EH (cell line): ENCODE measurements around the gene ADM.

Source experiments
- DNase-seq: peaks from one replicate; pipeline ENCODE4 v3.0.0-alpha.2; 2015; ENCODE audit warnings: low read depth

ADM gene

DNA sequence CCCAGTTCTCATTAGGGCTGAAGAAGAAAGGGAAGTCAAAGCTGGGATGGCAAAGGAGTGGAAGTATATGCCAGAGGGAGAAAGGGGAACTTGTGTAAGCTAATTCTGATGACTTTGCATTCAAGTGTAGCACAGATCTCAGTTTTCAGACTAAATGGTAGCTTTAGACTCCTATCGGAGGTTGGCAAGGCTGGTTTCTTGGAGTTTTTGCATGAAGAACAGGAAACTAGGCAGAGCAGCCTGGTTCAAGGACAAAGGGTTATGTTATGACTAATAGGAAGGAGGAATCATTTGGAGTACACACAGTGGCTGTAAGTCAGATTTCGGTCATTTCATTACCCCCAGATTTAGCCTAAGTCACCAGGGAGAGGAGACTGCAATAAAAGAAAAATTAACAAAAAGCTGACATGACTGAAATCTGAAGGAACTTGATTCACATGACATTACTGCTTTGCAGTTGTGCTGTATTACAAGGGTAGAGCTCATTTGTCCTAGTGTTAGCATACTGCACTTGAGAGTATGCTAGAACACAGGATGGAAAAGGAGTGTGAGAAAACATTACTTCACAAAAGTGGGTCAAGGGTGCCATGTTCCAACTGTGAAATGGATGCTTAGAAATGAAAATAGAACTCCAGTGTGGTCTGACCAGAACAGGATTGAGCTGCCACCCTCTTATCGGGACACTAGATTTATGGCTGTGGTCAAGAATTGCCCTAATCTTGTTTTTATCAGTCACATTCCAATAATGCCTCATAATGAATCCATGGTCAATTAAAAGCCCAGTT, 23.6 kb downstream of the ADM start:
- peak; percentile 96 for DNase-seq

DNA sequence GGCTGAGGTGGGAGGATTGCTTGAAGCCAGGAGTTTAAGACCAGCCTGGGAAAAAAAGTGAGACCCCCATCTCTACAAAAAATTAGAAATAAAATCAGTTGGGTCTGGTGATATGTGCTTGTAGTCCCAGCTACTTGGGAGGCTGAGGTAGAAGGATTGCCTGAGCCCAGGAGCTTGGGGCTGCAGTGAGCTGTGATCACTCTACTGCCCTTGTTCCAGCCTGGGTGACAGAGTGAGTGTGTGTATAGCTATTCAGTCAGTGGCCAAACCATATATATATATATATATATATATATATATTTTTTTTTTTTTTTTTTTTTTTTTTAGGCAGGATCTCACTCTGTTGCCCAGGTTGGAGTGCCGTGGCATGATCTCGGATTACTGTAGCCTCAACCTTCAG, 24.5 kb downstream of the ADM start:
- DNase-seq: peak; percentile 59

DNA sequence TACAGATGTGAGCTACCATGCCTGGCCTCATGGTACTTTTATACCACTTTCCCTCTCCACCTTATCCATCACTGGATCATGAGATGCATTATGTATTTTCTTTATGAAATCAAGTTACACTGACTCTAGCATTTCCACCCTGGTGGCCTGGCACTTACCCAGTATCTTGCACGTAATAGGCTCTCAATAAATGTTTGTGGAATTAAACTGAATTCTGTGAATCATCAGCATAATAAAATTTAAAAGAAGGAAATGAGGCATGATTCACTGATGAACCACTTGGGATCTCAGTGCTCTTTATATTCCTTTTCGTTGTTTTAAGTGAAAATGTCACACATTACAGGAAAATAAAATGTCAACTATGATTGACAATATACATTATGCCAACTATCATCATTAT, 25.1 kb downstream of the ADM start:
- DNase-seq: peak; percentile 95

DNA sequence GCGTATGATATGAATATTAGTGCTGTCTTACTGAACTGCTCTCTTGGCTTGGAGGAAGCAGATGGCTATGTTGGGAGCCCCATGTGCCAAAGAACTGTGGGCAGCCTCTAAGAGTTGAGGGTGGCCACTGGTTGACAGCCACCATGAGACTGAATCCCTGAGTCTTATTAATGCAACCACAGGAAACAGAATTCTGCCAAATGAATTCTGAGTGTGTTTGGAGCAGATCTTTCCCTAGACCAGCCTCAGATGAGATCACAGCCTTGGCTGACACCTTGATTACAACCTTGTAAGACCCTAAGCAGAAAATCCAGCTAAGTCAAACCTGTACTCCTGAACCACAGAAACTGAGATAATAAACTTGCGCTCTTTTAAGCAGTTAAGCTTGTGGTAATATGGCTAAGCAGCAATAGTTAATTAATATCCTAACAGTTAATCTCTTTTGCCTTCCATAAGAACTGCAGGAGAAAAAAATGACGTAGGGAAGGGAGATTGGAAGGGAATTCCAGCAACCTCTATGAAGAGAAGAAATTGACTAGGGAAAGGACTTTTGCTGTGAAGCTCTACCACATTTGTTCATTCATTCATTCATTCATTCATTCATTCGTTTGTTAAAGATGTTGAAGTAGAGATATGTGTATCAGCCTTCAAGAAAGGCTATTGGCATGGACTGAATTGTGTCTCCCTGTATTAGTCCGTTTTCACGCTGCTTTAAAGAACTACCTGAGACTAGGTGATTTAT, 26.8 kb downstream of the ADM start:
- DNase-seq: no peak

DNA sequence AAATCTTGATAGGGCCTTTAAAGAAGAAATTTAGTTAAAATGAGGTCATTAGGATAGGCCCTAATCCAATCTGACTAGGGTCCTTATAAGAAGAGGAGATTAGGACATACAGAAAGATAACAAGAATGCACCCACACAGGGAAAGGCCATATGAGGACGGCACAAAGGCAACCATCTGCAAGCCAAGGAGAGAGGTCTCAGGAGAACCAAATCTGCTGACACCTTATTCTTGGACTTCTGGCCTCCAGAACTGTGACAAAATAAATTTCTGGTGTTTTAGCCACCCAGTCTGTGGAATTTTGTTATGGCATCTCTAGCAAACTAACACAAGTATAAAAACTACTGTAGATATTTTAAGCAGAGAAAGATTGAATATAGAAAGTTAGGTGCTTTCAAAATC, 28.6 kb downstream of the ADM start:
- DNase-seq: no peak

DNA sequence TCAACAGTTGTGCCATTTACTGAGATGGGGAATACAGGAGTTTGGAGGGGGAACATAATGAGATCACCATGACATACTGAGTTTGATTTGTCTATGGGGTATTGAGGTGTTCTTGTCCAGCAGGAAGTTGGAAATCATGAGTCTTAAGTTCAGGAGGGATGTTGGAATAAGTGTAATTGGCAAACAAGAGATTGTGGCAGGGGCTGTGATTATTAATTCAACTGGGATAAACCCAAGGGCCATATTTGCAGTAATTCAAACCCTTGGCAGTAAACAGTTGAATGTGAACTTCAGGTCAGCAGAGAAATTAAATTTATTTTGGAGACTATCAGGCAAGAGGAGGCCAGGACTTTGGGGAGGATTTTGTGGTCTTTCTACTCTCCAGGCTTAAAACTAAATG, 33.4 kb downstream of the ADM start:
- DNase-seq: no peak

DNA sequence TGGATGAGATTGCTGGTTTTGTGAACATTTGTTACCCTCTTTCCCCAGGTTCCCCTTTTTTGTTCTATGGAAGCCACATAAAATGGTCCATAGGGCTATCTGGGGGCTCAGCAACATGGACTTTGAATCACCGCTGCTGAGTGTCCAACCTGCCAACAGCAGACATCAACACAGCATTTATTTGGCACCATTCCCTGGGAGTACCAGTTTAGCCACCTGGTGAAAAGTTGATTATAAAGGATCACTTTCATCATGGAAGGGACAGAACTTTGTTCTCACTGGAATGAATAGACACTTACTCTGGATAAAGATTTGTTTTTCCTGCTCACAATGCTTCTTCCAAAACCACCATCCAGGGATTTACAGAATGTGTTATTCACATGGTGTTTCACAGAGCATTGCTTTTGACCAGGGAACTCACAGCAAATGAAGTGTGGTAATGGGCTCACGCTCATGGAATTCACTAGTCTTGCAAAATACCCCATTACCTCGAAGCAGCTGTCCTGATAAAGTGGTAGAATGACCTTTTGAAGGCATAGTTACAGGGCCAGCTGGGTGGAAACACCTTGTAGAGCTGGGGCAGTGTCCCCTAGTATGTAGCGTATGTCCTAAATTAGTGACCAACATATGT, 43.9 kb downstream of the ADM start:
- peak; percentile 89 for DNase-seq

DNA sequence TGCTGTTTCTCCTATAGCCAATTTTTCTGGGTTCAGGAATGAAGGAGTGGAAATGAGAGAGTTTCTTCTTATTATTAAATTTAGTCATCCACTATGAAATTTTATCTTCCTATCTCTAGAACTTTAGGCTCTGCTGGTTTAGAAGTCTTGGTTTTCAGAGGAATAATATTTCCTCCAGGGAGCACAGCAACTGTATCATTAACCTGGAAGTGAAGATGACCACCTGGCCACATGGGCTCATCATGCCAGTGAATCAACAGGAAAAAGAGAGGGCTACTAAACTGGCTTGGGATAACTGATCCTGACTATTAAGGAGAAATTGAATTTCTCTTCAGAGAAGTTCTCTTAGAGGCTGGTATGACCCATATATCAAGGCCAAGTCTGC, 44.4 kb downstream of the ADM start:
- DNase-seq: no peak

DNA sequence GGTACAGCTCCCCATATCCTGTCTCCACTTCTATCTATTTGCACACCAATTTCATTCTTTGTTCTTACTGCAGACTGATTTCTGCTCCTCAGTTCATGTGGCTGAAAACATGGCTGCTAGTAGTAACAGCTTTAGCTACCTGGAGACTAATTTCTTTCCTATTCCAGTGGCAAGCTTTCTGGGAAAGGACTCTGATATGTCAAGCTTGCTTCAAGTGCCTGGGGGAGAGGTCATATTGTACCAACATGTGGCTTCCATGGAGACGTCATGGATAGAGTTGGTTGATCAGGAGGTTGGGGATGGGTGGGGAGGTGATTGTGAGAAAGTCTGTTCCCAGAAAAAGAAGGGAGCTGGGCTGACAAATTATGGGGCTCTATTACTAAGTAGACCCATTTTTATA, 44.9 kb downstream of the ADM start:
- DNase-seq: no peak

DNA sequence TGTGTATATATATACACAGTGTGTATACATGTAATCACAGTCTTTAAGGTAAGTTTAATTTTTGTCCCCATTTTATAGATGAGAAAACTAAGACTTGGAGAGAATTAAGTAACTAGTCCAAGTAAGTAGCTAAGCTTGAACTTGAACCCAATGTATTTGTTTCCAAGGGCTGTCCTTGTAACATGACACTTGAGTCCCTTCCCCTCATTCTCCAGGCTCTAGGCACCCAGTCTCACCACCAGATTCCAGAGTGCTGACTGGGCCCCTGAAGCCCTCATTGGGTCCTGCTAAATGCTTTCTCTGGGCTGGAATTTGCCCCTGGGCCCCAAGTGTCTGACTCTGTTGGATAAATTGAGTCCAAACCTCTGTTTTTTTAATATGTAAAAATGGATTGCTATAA, 45.5 kb downstream of the ADM start:
- DNase-seq: peak; percentile 96

DNA sequence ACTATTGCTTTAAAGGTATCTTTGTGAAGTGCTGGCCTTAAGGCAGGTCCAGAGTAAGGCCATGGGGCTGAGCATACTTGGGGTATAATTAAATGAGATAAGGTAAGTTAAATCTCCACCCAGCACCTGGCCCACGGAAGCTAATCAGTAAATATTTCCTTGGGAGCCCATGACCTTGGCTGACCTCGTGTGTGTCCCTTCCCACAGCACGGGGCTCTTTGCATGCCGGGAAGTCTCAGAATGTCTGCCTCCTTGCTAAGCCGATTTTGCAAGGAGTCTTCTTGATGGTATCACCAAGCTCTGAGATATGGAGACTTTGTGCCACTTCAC, 46.5 kb downstream of the ADM start:
- DNase-seq: no peak

DNA sequence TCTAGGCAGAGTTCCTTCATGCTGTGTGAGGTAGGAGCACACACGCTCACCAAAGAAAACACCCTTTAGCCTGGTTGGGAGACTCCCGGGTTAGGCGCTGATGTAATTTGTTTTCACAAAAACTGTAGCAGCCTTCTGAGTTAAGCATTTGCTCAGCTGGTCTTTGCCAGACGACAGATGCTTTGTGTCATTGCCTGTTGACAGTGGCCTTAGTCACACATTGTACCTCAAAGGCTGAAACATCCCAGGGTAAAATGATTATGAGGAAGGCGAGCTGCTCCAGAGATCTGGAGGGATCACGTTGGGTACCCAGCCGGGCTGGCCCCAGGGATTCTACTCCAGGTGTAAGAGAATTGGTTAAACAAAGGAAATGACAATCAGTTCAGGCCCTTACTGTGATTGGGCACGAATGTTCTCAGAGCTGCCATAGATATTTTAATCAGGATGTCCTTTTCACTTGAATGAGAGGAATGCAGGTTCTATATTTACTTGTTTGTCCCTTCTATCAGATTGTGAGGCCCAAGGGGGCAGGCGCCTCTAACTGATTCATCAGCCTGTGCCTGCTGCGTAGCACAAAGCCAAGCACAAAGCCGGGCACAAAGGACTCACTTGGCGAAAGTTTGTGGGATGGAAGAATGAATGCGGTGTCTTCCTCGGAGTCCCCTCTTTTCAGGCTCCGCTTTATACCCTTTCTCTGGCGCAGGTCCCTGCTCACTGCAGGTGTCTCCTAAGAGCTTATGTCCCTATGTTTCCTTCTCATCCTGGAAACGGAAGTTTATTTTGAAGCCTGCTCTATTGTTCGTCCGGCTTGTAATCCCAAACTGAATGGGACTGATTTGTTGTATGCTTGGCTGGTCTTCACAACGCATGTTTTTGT, 47.1 kb downstream of the ADM start:
- DNase-seq: peak; percentile 90

DNA sequence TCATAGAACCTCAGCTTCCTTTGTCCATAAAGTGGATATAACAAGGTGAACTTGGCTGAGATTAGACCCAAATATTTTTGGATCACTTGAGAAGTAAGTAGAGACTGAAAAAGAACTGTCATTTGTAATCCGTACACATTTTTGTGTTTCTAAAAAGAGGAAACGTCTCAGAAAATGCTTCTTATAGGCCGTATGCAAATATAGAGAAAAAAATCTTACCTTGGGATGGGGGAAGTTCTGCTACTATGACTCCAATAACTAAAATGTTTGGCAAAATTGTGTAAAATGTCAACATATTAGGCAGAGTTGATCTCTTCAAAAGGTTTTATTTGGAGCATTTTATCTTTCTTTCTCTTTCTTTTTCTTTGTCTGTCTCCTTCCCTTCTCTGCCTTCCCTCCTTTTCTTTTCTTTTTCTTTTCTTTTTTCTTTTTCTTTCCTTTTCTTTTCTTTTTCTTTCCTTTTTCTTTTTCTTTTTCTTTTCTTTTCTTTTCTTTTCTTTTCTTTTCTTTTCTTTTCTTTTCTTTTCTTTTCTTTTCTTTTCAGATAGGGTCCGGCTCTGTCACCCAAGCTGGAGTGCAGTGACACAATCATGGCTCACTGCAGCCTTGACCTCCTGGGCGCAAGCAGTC, 48.2 kb downstream of the ADM start:
- no peak for DNase-seq

DNA sequence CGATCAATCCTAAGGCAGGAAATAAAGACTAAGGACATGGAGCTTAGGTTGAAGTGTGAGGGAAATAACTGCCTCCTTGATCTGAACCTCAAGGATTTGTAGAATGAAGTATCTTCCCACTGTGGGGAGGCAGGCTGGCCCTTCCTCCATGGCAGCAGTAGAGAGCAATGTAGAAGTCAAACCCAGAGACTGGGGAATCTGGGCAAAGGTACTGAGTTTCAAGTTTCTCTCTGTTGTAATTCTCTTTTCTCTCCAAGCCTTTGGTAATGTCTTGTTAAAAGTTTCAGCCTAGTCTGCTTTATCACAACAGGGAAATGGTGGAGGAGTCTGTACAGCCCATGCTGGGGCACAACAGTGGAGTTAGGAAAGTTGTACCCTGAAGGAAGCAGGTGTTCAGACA, 49.5 kb downstream of the ADM start:
- DNase-seq: no peak

DNA sequence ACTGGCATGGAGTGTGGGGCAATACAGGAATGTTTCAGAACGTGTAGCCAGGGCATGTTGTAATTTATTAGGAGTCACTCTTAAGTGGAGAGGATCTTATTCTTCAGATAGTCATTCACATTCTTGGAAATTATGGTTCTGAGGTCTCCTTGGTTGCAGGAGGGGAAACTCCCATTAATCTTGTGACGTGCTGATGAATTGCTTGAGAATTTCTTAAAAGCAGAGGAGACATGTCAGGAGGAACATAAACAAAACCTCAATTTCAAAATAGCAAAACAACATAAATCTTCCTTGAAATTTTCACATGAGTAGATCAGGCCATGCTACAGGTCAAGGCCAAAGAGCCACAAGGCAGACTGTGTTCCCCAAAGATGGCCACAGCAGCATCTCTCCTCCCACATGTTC, 50.4 kb downstream of the ADM start:
- DNase-seq: peak; percentile 89

DNA sequence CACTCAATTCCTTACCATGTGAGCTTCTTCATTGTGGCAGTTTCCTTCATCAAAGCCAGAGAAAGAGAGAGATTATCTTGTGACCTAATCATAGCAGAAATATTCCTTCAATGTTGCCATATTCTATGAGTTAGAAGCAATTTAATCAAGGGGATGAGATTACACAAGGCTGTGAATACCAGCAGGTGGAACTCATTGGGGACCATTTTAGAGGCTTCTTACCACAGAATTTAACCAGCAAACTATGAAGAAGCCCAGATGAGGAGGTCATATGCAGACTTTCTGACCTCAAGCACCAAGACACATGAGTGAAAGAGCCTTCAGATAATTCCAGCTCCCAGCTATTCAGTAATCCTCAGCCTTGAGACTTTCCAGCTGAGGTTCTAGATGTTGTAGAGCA, 51.3 kb downstream of the ADM start:
- DNase-seq: no peak
